ENCODE results near the gene TBC1D21.

Gene TBC1D21

GRCh38 chr15:73891328-73892315 is 18.3 kb downstream of the TBC1D21 start:
- Histone ChIP-seq H3K27me3 (ENCODE audit: control insufficient read depth in 1 of 2, insufficient read depth in 2 of 2, low read length in 2 of 2) (no peaks in the 10 kb centered on the region), H3K4me3 (ENCODE audit: low read depth in 1 of 2, low read length in 2 of 2) (no peak overlapping the region), H3K36me3 (ENCODE audit: insufficient read depth, low read length) (no peaks in the 10 kb centered on the region), H3K4me1 (ENCODE audit: insufficient read depth, low read length) (no peaks in the 10 kb centered on the region), H3K27ac (ENCODE audit: low read depth, low read length) (no peak overlapping the region), H3K9ac (ENCODE audit: low read length) (no peak overlapping the region), H3K9me3 (ENCODE audit: low read length) (no peaks in the 10 kb centered on the region)

DNA sequence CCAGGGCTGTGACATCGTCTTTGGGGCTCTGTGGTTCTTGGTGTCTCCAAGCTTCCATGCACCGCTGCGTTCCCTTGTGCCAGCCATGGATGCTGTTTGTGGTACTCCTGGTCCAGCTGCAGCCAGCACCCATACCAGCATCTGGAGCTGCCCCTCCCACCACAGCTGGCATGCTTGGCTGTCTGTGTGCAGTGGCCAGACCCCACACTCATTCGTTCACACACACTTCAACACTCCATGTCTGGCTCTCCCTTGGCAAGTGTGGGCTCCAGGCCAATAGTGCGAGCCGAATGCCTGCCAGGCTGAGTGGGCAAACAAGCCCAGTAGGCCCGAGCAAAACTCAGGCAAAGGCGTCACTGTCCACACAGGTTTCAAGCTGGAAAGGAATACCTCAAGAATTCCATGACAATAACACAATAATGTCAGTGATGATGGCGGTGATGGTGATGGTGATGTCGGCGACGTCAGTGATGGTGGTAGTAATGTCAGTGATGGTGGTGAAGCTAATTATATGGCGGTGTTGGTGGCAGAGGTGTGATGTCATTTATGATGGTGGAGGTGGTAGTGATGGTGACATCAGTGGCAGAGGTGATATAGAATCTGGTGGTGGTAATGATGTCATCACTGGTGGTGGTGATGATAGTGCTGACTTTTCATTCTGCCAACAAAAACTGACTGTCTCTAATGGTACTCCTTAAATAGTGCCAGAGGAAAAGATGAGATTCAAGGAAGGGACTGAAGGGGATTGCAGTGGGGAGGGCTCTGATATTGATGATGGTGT is 19.3 kb downstream of the TBC1D21 start:
- H3K27me3 ChIP-seq (ENCODE audit: control insufficient read depth in 1 of 2, insufficient read depth in 2 of 2, low read length in 2 of 2): no peaks in the 10 kb centered on the region
- H3K36me3 ChIP-seq (ENCODE audit: insufficient read depth, low read length): no peaks in the 10 kb centered on the region
- no peaks in the 10 kb centered on the region for H3K9me3 ChIP-seq (ENCODE audit: low read length)
- H3K4me1 ChIP-seq (ENCODE audit: insufficient read depth, low read length): no peaks in the 10 kb centered on the region
- no peak overlapping the region for H3K4me3 ChIP-seq (ENCODE audit: low read depth in 1 of 2, low read length in 2 of 2)
- no peak overlapping the region for H3K9ac ChIP-seq (ENCODE audit: low read length)
- H3K27ac ChIP-seq (ENCODE audit: low read depth, low read length): no peak overlapping the region

GRCh38 chr15:73894133-73894814 is 20.9 kb downstream of the TBC1D21 start:
- H3K4me3 ChIP-seq (ENCODE audit: low read depth in 1 of 2, low read length in 2 of 2): no peak overlapping the region
- no peak overlapping the region for H3K9ac ChIP-seq (ENCODE audit: low read length)
- no peaks in the 10 kb centered on the region for H3K4me1 ChIP-seq (ENCODE audit: insufficient read depth, low read length)
- H3K27me3 ChIP-seq (ENCODE audit: control insufficient read depth in 1 of 2, insufficient read depth in 2 of 2, low read length in 2 of 2): no peaks in the 10 kb centered on the region
- H3K27ac ChIP-seq (ENCODE audit: low read depth, low read length): no peak overlapping the region
- no peaks in the 10 kb centered on the region for H3K36me3 ChIP-seq (ENCODE audit: insufficient read depth, low read length)
- H3K9me3 ChIP-seq (ENCODE audit: low read length): no peaks in the 10 kb centered on the region

DNA sequence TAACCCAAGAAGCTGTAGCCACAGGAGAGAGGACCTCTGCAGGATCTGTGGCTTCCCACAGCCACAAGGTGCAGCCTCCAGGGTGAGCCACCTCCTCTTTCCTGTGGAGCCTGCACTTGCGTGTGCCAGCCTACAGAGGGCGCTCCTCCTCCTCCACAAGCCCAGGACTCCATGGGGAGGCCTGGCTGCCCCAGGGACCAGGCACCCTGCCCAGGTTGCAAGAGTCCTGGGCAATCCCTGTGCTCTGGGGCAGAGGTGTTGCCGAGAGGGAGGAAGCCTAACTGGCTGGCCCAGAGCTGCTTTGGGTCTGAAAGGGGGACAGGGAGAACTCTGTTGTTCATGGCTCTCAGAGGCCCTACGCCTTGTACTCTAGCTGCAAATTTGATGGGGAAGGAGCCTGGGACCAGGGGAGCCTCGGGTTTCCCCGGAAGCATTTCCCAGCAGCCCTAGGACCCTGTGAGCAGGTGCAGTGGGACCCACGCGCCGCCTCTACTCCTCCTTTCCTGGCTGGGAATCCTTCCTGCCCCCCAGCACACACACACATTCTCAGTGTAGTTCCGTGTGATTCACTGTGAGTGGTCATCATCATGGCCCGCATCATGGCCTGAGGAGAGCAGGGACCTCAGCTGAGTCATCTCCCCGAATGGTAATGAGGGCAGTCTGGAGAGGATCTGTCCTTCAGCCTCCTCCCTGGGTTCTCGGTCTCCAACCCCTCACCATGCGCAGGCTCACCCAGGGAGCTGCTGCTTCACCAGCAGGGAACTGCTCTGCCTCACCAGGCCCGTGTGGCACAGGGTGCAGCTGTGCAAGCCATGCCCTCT is 24.3 kb downstream of the TBC1D21 start:
- Histone ChIP-seq H3K27ac (ENCODE audit: low read depth, low read length) (no peak overlapping the region), H3K4me1 (ENCODE audit: insufficient read depth, low read length) (no peaks in the 10 kb centered on the region), H3K9me3 (ENCODE audit: low read length) (no peaks in the 10 kb centered on the region), H3K36me3 (ENCODE audit: insufficient read depth, low read length) (no peaks in the 10 kb centered on the region), H3K4me3 (ENCODE audit: low read depth in 1 of 2, low read length in 2 of 2) (no peak overlapping the region), H3K27me3 (ENCODE audit: control insufficient read depth in 1 of 2, insufficient read depth in 2 of 2, low read length in 2 of 2) (no peaks in the 10 kb centered on the region), H3K9ac (ENCODE audit: low read length) (no peak overlapping the region)

GRCh38 chr15:73899197-73900094 is 26.1 kb downstream of the TBC1D21 start:
- Histone ChIP-seq H3K9ac (ENCODE audit: low read length) (no peak overlapping the region), H3K27ac (ENCODE audit: low read depth, low read length) (no peak overlapping the region), H3K36me3 (ENCODE audit: insufficient read depth, low read length) (no peaks in the 10 kb centered on the region), H3K4me3 (ENCODE audit: low read depth in 1 of 2, low read length in 2 of 2) (no peak overlapping the region), H3K27me3 (ENCODE audit: control insufficient read depth in 1 of 2, insufficient read depth in 2 of 2, low read length in 2 of 2) (no peaks in the 10 kb centered on the region), H3K4me1 (ENCODE audit: insufficient read depth, low read length) (no peaks in the 10 kb centered on the region), H3K9me3 (ENCODE audit: low read length) (no peaks in the 10 kb centered on the region)

DNA sequence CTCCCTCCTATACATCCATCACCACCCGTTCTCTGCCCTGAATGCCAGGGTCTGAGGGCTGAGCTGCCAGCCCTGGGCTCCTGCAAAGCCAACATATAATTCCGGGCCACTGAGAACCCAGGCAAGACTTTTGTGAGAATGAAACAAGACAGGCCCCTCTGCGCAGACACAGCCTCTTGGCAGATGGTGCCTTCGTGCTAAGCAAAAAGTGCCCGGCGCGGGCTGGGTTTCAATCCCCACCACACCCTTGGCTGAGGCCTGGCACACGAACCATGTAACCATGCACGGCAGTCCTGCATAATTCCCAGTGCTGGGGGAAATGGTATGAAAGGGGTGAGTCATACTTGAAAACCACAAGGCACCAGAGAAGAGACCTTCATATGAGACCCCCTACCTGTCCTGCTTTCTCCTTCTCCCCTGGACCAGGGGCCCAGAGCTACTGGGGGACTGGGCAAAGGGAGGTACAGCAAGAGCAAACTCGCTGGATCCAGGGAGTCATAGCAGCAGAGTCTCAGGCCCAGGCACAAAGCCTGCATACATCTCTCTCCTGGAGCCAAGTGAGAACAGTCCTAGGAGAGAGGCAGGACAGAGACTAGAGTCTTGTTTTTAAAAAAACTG is 26.8 kb downstream of the TBC1D21 start:
- Histone ChIP-seq H3K4me1 (ENCODE audit: insufficient read depth, low read length) (no peaks in the 10 kb centered on the region), H3K9ac (ENCODE audit: low read length) (no peak overlapping the region), H3K9me3 (ENCODE audit: low read length) (no peaks in the 10 kb centered on the region), H3K27me3 (ENCODE audit: control insufficient read depth in 1 of 2, insufficient read depth in 2 of 2, low read length in 2 of 2) (no peaks in the 10 kb centered on the region), H3K27ac (ENCODE audit: low read depth, low read length) (no peak overlapping the region), H3K36me3 (ENCODE audit: insufficient read depth, low read length) (no peaks in the 10 kb centered on the region), H3K4me3 (ENCODE audit: low read depth in 1 of 2, low read length in 2 of 2) (no peak overlapping the region)

GRCh38 chr15:73901126-73901810 is 27.9 kb downstream of the TBC1D21 start:
- Histone ChIP-seq H3K36me3 (ENCODE audit: insufficient read depth, low read length) (no peaks in the 10 kb centered on the region), H3K27me3 (ENCODE audit: control insufficient read depth in 1 of 2, insufficient read depth in 2 of 2, low read length in 2 of 2) (no peaks in the 10 kb centered on the region), H3K4me1 (ENCODE audit: insufficient read depth, low read length) (no peaks in the 10 kb centered on the region), H3K9me3 (ENCODE audit: low read length) (no peaks in the 10 kb centered on the region), H3K9ac (ENCODE audit: low read length) (no peak overlapping the region), H3K27ac (ENCODE audit: low read depth, low read length) (no peak overlapping the region), H3K4me3 (ENCODE audit: low read depth in 1 of 2, low read length in 2 of 2) (no peak overlapping the region)

DNA sequence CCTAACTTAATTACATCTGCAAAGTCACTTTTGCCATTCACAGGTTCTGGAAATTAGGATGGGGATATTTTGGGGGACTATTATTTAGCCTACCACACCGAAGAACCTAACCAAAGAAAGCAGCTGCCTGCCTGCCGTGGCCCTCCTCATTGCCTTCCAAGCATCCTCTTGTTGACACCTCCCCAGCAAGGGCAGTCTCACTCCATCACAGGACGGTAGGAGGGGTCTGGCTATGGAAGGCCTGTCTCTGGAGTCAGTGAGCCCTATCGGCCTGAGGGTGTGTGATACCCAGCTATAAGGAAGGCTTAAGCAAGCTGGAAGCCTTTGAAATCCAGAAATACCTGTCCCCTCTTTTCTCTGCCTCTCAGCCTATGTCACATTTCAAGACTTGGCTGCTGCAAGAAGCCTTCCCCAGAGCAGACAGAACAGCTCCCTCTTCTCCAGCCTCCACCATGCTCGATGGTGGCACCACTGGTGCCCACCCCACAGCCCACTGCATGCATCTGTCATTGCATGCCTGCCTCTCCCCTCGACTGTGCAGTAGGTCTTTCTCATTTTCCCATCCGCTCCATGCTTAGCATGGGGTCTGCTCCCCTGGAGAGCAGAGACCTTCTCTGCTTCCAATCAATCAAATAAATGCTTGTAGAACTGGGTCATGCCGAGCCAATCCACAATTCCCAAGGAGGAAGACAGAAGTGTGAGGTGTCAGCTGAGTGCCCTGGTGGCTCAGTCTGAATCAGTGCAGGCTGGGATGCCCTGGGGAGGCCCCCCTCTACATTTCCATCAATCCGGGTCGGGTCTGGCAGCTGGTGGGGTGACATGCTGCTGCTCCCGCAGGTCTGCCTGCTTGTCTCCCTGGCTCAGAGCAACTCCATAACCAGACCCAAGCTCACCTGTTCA is 29.0 kb downstream of the TBC1D21 start:
- Histone ChIP-seq H3K27me3 (ENCODE audit: control insufficient read depth in 1 of 2, insufficient read depth in 2 of 2, low read length in 2 of 2) (no peaks in the 10 kb centered on the region), H3K4me3 (ENCODE audit: low read depth in 1 of 2, low read length in 2 of 2) (no peak overlapping the region), H3K36me3 (ENCODE audit: insufficient read depth, low read length) (no peaks in the 10 kb centered on the region), H3K9me3 (ENCODE audit: low read length) (no peaks in the 10 kb centered on the region), H3K9ac (ENCODE audit: low read length) (no peak overlapping the region), H3K4me1 (ENCODE audit: insufficient read depth, low read length) (no peaks in the 10 kb centered on the region), H3K27ac (ENCODE audit: low read depth, low read length) (no peak overlapping the region)
